ENCODE data around the gene SIRPA. TPM values are rescaled to one million over a fixed set of nuclear protein-coding genes. Genes with fewer than 3 reads are reported as not detected.

Gene SIRPA
- total and polyA plus RNA-seq, 2 donors (not counting 1 experiment from before 2014, with no cell fraction given), result 25.1 to 26.6 TPM

DNA sequence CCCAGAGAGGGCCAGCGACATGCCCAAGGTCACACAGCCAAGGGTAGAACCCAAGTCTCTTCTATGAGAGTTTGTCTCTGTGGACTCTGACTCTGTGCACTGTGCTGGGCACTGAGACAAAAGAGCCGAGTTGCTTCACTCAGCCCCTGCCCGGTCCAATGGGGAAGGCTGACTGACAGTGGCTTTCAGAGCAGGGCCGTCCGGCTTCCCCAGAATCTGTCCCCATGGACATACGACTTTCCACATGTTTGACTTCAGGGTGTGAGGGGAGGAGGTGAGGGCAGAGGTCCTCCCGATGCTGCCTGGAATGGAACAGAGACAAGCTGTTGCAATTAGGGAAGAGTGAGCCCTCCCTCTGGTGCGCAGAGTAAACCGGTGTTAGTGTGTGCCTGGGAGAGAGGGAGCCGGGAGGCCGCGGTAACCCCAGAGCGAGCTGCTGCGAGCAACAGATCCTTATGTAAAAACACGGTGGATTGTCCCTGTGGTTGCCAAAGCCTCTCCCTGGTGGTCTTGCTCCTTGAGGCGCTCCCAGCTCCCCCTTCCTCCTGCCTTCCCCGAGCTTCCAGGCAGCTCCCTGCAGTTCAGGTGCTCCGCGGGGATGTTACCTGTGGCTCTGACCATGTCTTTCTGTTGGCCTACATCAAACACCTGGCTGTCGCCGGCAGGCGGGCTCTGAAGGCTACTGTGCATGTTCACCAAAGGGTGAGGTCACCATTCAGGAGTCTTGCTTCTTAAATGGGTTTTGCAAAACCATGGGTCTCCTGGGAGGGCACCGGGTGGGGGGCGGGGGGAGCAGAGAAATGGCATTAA, 672 bp downstream of the SIRPA start:
- Histone ChIP-seq H3K36me3 (ENCODE audit: control insufficient read depth, insufficient read depth, low read length) (peaks cover 1% of the 10 kb centered on the region), H3K79me2 (ENCODE audit: control insufficient read depth, insufficient read depth, low read length) (peaks cover 50% of the 10 kb centered on the region), H3K9me3 (ENCODE audit: control insufficient read depth, insufficient read depth, low read depth, low read length) (no peaks in the 10 kb centered on the region), H3K4me2 (ENCODE audit: extremely low read depth, insufficient read depth, low read length) (peak overlapping the region; percentile 82), H3K9ac (ENCODE audit: insufficient read depth, low read length) (peak overlapping the region; percentile 66), H2AFZ (ENCODE audit: low read length) (peak overlapping the region; percentile 50), H3K27me3 (ENCODE audit: control insufficient read depth, insufficient read depth, low read length) (no peaks in the 10 kb centered on the region), H3K4me3 (replicated peaks in 1 of 4; ENCODE audit: control extremely low read depth in 1 of 4, insufficient read depth in 1 of 4, low read depth in 3 of 4, low read length in 4 of 4) (peak overlapping the region; percentile 65 to 96 (median 86)), H3K27ac (ENCODE audit: insufficient read depth, low read length) (peak overlapping the region; percentile 73), H3K4me1 (ENCODE audit: control insufficient read depth, extremely low read depth, insufficient read depth, low read length) (peaks cover 2% of the 10 kb centered on the region), H4K20me1 (ENCODE audit: control insufficient read depth, extremely low read depth, insufficient read depth, low read length) (no peaks in the 10 kb centered on the region)
- DNase-seq (ENCODE audit: low read depth in 2 of 2), result peak in 1 of 2 donors; percentile 30
- no peak for TF ChIP-seq EZH2 (IDR thresholded peaks at IDR 0.05; ENCODE audit: low read length, missing control alignments)
- TF ChIP-seq, protein P1, sequence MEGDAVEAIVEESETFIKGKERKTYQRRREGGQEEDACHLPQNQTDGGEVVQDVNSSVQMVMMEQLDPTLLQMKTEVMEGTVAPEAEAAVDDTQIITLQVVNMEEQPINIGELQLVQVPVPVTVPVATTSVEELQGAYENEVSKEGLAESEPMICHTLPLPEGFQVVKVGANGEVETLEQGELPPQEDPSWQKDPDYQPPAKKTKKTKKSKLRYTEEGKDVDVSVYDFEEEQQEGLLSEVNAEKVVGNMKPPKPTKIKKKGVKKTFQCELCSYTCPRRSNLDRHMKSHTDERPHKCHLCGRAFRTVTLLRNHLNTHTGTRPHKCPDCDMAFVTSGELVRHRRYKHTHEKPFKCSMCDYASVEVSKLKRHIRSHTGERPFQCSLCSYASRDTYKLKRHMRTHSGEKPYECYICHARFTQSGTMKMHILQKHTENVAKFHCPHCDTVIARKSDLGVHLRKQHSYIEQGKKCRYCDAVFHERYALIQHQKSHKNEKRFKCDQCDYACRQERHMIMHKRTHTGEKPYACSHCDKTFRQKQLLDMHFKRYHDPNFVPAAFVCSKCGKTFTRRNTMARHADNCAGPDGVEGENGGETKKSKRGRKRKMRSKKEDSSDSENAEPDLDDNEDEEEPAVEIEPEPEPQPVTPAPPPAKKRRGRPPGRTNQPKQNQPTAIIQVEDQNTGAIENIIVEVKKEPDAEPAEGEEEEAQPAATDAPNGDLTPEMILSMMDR (conservative IDR thresholded peaks at IDR 0.05 in 1 of 2, IDR thresholded peaks at IDR 0.05 in 1 of 2; ENCODE audit: low read depth in 1 of 2, low read length in 2 of 2), result no peak

DNA sequence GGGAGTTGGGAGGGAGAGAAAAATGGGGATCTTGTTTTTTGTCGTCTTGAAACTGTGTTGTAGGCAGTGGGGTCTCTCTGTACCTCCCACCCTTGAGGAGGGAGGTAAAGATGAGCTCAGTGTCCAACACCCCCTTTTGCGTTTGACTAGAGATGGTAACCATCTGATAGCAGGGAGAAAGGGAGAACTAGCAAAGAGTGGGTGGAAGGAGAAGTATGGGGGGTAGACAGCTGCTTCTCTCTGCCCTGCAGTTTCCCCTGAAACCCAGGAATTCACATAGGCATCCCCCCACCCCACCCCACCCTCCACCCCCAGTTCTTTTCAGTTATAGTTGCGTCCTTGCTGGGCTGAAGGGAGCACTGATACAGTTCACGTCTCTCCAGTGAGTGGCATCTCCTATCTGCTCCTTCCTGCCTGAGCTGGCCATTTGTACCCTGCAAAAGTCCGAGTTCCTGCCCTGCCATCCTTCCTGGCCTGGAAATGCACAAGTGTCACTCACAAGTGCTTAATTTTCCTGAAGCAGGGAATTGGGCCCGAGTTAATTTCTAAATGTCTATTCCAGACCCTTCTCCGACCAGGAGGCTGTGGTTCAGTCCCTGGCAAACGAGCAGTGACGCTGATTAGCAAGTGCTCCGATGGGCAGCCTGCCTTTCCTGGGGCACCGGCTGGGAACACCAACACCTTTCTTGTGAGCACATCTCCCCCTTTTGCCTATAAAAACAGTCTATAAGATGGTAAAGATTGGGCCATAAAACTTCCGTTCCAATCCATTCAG, 1.5 kb downstream of the SIRPA start:
- no peaks in the 10 kb centered on the region for H3K27me3 ChIP-seq (ENCODE audit: control insufficient read depth, insufficient read depth, low read length)
- H3K79me2 ChIP-seq (ENCODE audit: control insufficient read depth, insufficient read depth, low read length), result peaks cover 53% of the 10 kb centered on the region
- H3K9me3 ChIP-seq (ENCODE audit: control insufficient read depth, insufficient read depth, low read depth, low read length), result no peaks in the 10 kb centered on the region
- no peak overlapping the region for H3K27ac ChIP-seq (ENCODE audit: insufficient read depth, low read length)
- H2AFZ ChIP-seq (ENCODE audit: low read length), result no peak overlapping the region
- no peak for TF ChIP-seq EZH2 (IDR thresholded peaks at IDR 0.05; ENCODE audit: low read length, missing control alignments)
- TF ChIP-seq, protein P1 (conservative IDR thresholded peaks at IDR 0.05 in 1 of 2, IDR thresholded peaks at IDR 0.05 in 1 of 2; ENCODE audit: low read depth in 1 of 2, low read length in 2 of 2), result no peak
- peak overlapping the region; percentile 65 to 96 (median 86) for H3K4me3 ChIP-seq (replicated peaks in 1 of 4; ENCODE audit: control extremely low read depth in 1 of 4, insufficient read depth in 1 of 4, low read depth in 3 of 4, low read length in 4 of 4)
- H3K4me1 ChIP-seq (ENCODE audit: control insufficient read depth, extremely low read depth, insufficient read depth, low read length), result peaks cover 2% of the 10 kb centered on the region
- DNase-seq (ENCODE audit: low read depth in 2 of 2), result no peak
- H3K9ac ChIP-seq (ENCODE audit: insufficient read depth, low read length), result no peak overlapping the region
- no peaks in the 10 kb centered on the region for H4K20me1 ChIP-seq (ENCODE audit: control insufficient read depth, extremely low read depth, insufficient read depth, low read length)
- peak overlapping the region; percentile 82 for H3K4me2 ChIP-seq (ENCODE audit: extremely low read depth, insufficient read depth, low read length)
- peaks cover 1% of the 10 kb centered on the region for H3K36me3 ChIP-seq (ENCODE audit: control insufficient read depth, insufficient read depth, low read length)

DNA sequence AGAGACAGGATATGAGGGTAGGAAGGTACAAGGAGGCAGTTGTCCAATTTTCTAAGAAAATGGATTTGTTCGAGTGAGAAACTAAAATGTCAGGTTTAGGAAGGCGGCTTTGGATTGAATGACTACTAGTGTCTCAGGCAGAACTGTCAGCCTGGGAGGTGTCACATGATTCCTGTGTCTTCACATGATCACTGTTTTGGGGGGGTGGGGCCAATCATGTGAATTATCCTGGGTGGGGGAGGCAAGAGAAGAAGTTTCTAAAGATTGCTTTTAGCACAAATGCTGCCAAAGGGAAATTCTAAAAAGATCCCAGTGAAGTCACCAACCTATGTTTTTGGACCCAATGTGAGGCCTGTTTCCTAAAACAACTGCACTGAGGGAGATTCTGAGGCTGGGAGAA, 2.3 kb downstream of the SIRPA start:
- H3K27me3 ChIP-seq (ENCODE audit: control insufficient read depth, insufficient read depth, low read length), result no peaks in the 10 kb centered on the region
- H3K9me3 ChIP-seq (ENCODE audit: control insufficient read depth, insufficient read depth, low read depth, low read length), result no peaks in the 10 kb centered on the region
- TF ChIP-seq, protein P1 (conservative IDR thresholded peaks at IDR 0.05 in 1 of 2, IDR thresholded peaks at IDR 0.05 in 1 of 2; ENCODE audit: low read depth in 1 of 2, low read length in 2 of 2), result no peak
- TF ChIP-seq EZH2 (IDR thresholded peaks at IDR 0.05; ENCODE audit: low read length, missing control alignments), result no peak
- H4K20me1 ChIP-seq (ENCODE audit: control insufficient read depth, extremely low read depth, insufficient read depth, low read length), result no peaks in the 10 kb centered on the region
- H3K4me1 ChIP-seq (ENCODE audit: control insufficient read depth, extremely low read depth, insufficient read depth, low read length), result peaks cover 2% of the 10 kb centered on the region
- peak overlapping the region in 1 of 4 experiments; percentile 96 for H3K4me3 ChIP-seq (replicated peaks in 1 of 4; ENCODE audit: control extremely low read depth in 1 of 4, insufficient read depth in 1 of 4, low read depth in 3 of 4, low read length in 4 of 4)
- H2AFZ ChIP-seq (ENCODE audit: low read length), result no peak overlapping the region
- H3K79me2 ChIP-seq (ENCODE audit: control insufficient read depth, insufficient read depth, low read length), result peaks cover 60% of the 10 kb centered on the region
- peaks cover 1% of the 10 kb centered on the region for H3K36me3 ChIP-seq (ENCODE audit: control insufficient read depth, insufficient read depth, low read length)
- peak overlapping the region; percentile 5 for H3K4me2 ChIP-seq (ENCODE audit: extremely low read depth, insufficient read depth, low read length)
- peak in 1 of 2 donors; percentile 27 for DNase-seq (ENCODE audit: low read depth in 2 of 2)
- H3K9ac ChIP-seq (ENCODE audit: insufficient read depth, low read length), result no peak overlapping the region
- H3K27ac ChIP-seq (ENCODE audit: insufficient read depth, low read length), result no peak overlapping the region

All from fibroblast of lung (primary cell).